ENCODE measurements around the gene CXCR3. TPM values are rescaled to one million over a fixed set of nuclear protein-coding genes. Genes with fewer than 3 reads are reported as not detected.

The CXCR3 gene
- total and polyA plus RNA-seq, 2 of the 13 experiments (the other 11 are each of a cell fraction or from before 2014, with no cell fraction given): 0.18 TPM; not detected in 1

GRCh38 chrX:71616672-71617529 lies 1.4 kb downstream of the CXCR3 start (continued):
- TF ChIP-seq ZBTB3 (CRISPR knock-in tag; IDR thresholded peaks at IDR 0.05; ENCODE audit: borderline replicate concordance, low read depth): no peak
- no peak for TF ChIP-seq GTF2F1 (IDR thresholded peaks at IDR 0.05; ENCODE audit: low read length)
- no peak for TF ChIP-seq SIN3B (IDR thresholded peaks at IDR 0.05; ENCODE audit: low read length)
- TF ChIP-seq EED (CRISPR knock-in tag; IDR thresholded peaks at IDR 0.05): no peak
- no peak for TF ChIP-seq NFATC3 (CRISPR knock-in tag; IDR thresholded peaks at IDR 0.05)
- 0 out of 2 replicates have a peak, but pooled peaks have one; percentile 54 for TF ChIP-seq ZNF563 (CRISPR knock-in tag; IDR thresholded peaks at IDR 0.05)
- no peak for TF ChIP-seq REST (IDR thresholded peaks at IDR 0.05; ENCODE audit: borderline replicate concordance in 1 of 2, low read depth in 1 of 2, low read length in 2 of 2)
- TF ChIP-seq GABPB1 (CRISPR knock-in tag; IDR thresholded peaks at IDR 0.05): no peak
- TF ChIP-seq, protein P1, sequence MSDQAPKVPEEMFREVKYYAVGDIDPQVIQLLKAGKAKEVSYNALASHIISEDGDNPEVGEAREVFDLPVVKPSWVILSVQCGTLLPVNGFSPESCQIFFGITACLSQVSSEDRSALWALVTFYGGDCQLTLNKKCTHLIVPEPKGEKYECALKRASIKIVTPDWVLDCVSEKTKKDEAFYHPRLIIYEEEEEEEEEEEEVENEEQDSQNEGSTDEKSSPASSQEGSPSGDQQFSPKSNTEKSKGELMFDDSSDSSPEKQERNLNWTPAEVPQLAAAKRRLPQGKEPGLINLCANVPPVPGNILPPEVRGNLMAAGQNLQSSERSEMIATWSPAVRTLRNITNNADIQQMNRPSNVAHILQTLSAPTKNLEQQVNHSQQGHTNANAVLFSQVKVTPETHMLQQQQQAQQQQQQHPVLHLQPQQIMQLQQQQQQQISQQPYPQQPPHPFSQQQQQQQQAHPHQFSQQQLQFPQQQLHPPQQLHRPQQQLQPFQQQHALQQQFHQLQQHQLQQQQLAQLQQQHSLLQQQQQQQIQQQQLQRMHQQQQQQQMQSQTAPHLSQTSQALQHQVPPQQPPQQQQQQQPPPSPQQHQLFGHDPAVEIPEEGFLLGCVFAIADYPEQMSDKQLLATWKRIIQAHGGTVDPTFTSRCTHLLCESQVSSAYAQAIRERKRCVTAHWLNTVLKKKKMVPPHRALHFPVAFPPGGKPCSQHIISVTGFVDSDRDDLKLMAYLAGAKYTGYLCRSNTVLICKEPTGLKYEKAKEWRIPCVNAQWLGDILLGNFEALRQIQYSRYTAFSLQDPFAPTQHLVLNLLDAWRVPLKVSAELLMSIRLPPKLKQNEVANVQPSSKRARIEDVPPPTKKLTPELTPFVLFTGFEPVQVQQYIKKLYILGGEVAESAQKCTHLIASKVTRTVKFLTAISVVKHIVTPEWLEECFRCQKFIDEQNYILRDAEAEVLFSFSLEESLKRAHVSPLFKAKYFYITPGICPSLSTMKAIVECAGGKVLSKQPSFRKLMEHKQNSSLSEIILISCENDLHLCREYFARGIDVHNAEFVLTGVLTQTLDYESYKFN (CRISPR knock-in tag; conservative IDR thresholded peaks at IDR 0.05): peak; percentile 30; the same call in 1 of the 2 replicates
- TF ChIP-seq ZNF703 (CRISPR knock-in tag; IDR thresholded peaks at IDR 0.05; ENCODE audit: borderline replicate concordance): no peak
- TF ChIP-seq HNF4A (CRISPR knock-in tag; IDR thresholded peaks at IDR 0.05): peak; percentile 76
- no peak for TF ChIP-seq ZUFSP (CRISPR knock-in tag; IDR thresholded peaks at IDR 0.05; ENCODE audit: borderline replicate concordance)
- no peak for TF ChIP-seq ZNF382 (CRISPR knock-in tag; IDR thresholded peaks at IDR 0.05; ENCODE audit: borderline replicate concordance)
- TF ChIP-seq ZNF710 (CRISPR knock-in tag; IDR thresholded peaks at IDR 0.05; ENCODE audit: borderline replicate concordance): no peak
- no peak for TF ChIP-seq ZFP90 (CRISPR knock-in tag; IDR thresholded peaks at IDR 0.05; ENCODE audit: borderline replicate concordance)

Measured in HepG2 (cell line).